H1 (cell line): ENCODE data around the gene LOXHD1. TPM values are rescaled to one million over a fixed set of nuclear protein-coding genes. Genes with fewer than 3 reads are reported as not detected.

Source experiments
- CTCF ChIA-PET: fragments of 300-600 bp; sonication (Branson Sonifier 250); formaldehyde crosslinking; loops from one replicate; lab custom pipeline; 2021; ENCODE audit not compliant: partially characterized antibody; lab: Charles Lee
- POLR2A ChIA-PET: fragments of 300-600 bp; sonication (Branson Sonifier 250); formaldehyde crosslinking; loops from one replicate; lab custom pipeline; 2021; ENCODE audit warnings: inconsistent platforms; ENCODE audit not compliant: partially characterized antibody; lab: Charles Lee
- DNase-seq, 2 experiments: peaks; one replicate each; pipeline versions ENCODE4 v3.0.0 to v3.0.0-alpha.2; 2010 to 2022; ENCODE audit warnings: low spot score in 2 of 2, low read depth in 1 of 2, mixed read lengths in 1 of 2
- FAIRE-seq: peaks from 2 replicates; lab custom pipeline; 2011; peaks lifted over from hg19 to GRCh38; lab: Jason Lieb, UNC
- H2AFZ ChIP-seq: 2 replicates; pipeline ENCODE4 v1.8.1; 2012; ENCODE audit warnings: low read length, inconsistent platforms
- H2AK5ac ChIP-seq: 2 replicates; pipeline ENCODE4 v1.6.1; 2013; ENCODE audit warnings: low read depth, low read length
- H2BK120ac ChIP-seq: replicated peaks from 2 replicates; pipeline ENCODE3; 2013; ENCODE audit warnings: low read depth, low read length, inconsistent platforms
- H2BK12ac ChIP-seq: 2 replicates; pipeline ENCODE4 v1.6.1; 2013; ENCODE audit warnings: low read depth, low read length
- H2BK15ac ChIP-seq: 2 replicates; pipeline ENCODE4 v1.6.1; 2013; ENCODE audit warnings: low read length
- H2BK20ac ChIP-seq: 2 replicates; pipeline ENCODE4 v1.6.1; 2013; ENCODE audit warnings: low read length
- H2BK5ac ChIP-seq: 2 replicates; pipeline ENCODE4 v1.6.1; 2013; ENCODE audit warnings: low read depth, low read length
- H3K14ac ChIP-seq: 2 replicates; pipeline ENCODE4 v1.6.1; 2013; ENCODE audit warnings: inconsistent platforms; ENCODE audit not compliant: insufficient read length
- H3K18ac ChIP-seq: 2 replicates; pipeline ENCODE4 v1.6.1; 2013; ENCODE audit warnings: low read length; ENCODE audit errors: extremely low read depth
- H3K23ac ChIP-seq: 2 replicates; pipeline ENCODE4 v1.6.1; 2013; ENCODE audit warnings: inconsistent platforms; ENCODE audit not compliant: insufficient read length
- H3K23me2 ChIP-seq: 2 replicates; pipeline ENCODE4 v1.6.1; 2013; ENCODE audit warnings: low read depth, low read length
- H3K27ac ChIP-seq: 2 replicates; pipeline ENCODE4 v1.6.1; 2011; ENCODE audit warnings: low read depth, low read length, inconsistent platforms
- H3K27me3 ChIP-seq, 4 experiments: replicated peaks in 1 of 4; 1 replicate in 1 of 4; 2 replicates in 3 of 4; pipeline versions ENCODE4 v1.6.1 to v1.8.1; 2011 to 2013; ENCODE audit warnings: low read length in 3 of 4, mild to moderate bottlenecking in 3 of 4, inconsistent platforms in 2 of 4, mixed read lengths in 2 of 4, moderate library complexity in 1 of 4; ENCODE audit not compliant: control insufficient read depth in 3 of 4, insufficient read depth in 3 of 4; ENCODE audit errors: extremely low read depth in 1 of 4
- H3K36me3 ChIP-seq, 4 experiments: 2 replicates each; pipeline versions ENCODE4 v1.6.1 to v1.8.1; 2011 to 2013; ENCODE audit warnings: mild to moderate bottlenecking in 4 of 4, low read length in 3 of 4, moderate library complexity in 2 of 4, control low read depth in 1 of 4, inconsistent platforms in 1 of 4; ENCODE audit not compliant: insufficient read depth in 4 of 4, control insufficient read depth in 2 of 4
- H3K4ac ChIP-seq: replicated peaks from 2 replicates; pipeline ENCODE3; 2013; ENCODE audit warnings: low read length, low read depth, mixed read lengths, inconsistent platforms; ENCODE audit not compliant: insufficient read length
- H3K4me1 ChIP-seq, 4 experiments: replicated peaks in 1 of 4; 1 replicate in 1 of 4; 2 replicates in 3 of 4; pipeline versions ENCODE4 v1.6.1 to v1.8.1; 2011 to 2013; ENCODE audit warnings: low read length in 3 of 4, inconsistent platforms in 2 of 4, mixed read lengths in 1 of 4; ENCODE audit not compliant: insufficient read depth in 4 of 4, control insufficient read depth in 3 of 4
- H3K4me2 ChIP-seq, 2 experiments: 2 replicates each; pipeline versions ENCODE4 v1.6.1 to v1.8.1; 2011 to 2013; ENCODE audit warnings: low read depth in 2 of 2, low read length in 2 of 2, control low read depth in 1 of 2, inconsistent platforms in 1 of 2, mild to moderate bottlenecking in 1 of 2; ENCODE audit not compliant: insufficient read depth in 1 of 2
- H3K4me3 ChIP-seq, 4 experiments: fragments of 200-600, 300-600 bp in 1 of 4; sonication (generic), shearing (Covaris generic), sonication (Bioruptor Twin) in 1 of 4; 2 replicates each; pipeline versions ENCODE4 v1.5.1 to v1.8.1; 2011 to 2016; ENCODE audit warnings: low read length in 4 of 4, low read depth in 3 of 4, control low read depth in 2 of 4, inconsistent platforms in 2 of 4, mild to moderate bottlenecking in 2 of 4, mixed read lengths in 1 of 4, moderate library complexity in 1 of 4; ENCODE audit not compliant: insufficient read depth in 2 of 4; ENCODE audit errors: extremely low read depth in 1 of 4
- H3K56ac ChIP-seq: replicated peaks from 2 replicates; pipeline ENCODE3; 2013; ENCODE audit warnings: low read depth, mild to moderate bottlenecking, mixed read lengths, low read length, inconsistent platforms; ENCODE audit not compliant: insufficient read length
- H3K79me1 ChIP-seq: 2 replicates; pipeline ENCODE4 v1.6.1; 2013; ENCODE audit warnings: low read depth, low read length, control low read depth
- H3K79me2 ChIP-seq, 2 experiments: 2 replicates each; pipeline versions ENCODE4 v1.6.1 to v1.8.1; 2012 to 2013; ENCODE audit warnings: low read length in 2 of 2, mild to moderate bottlenecking in 2 of 2, inconsistent platforms in 1 of 2; ENCODE audit not compliant: insufficient read depth in 2 of 2, control insufficient read depth in 1 of 2
- H3K9ac ChIP-seq, 4 experiments: replicated peaks in 1 of 4; 1 replicate in 1 of 4; 2 replicates in 3 of 4; pipeline versions ENCODE4 v1.6.1 to v1.8.1; 2011 to 2013; ENCODE audit warnings: low read depth in 3 of 4, low read length in 3 of 4, control low read depth in 2 of 4, mild to moderate bottlenecking in 2 of 4, moderate library complexity in 2 of 4, inconsistent platforms in 1 of 4; ENCODE audit errors: extremely low read depth in 1 of 4
- H3K9me3 ChIP-seq, 2 experiments: 2 replicates each; pipeline versions ENCODE4 v1.6.1 to v1.8.1; 2012 to 2013; ENCODE audit warnings: mild to moderate bottlenecking in 2 of 2, moderate library complexity in 2 of 2, control low read depth in 1 of 2, inconsistent platforms in 1 of 2, low read depth in 1 of 2, low read length in 1 of 2, mixed read lengths in 1 of 2; ENCODE audit not compliant: insufficient read depth in 2 of 2
- H4K20me1 ChIP-seq, 2 experiments: replicated peaks in 1 of 2; 2 replicates each; pipeline versions ENCODE3 to v1.8.1; 2011 to 2013; ENCODE audit warnings: inconsistent platforms in 2 of 2, low read length in 2 of 2, mild to moderate bottlenecking in 1 of 2; ENCODE audit not compliant: insufficient read depth in 2 of 2, control insufficient read depth in 1 of 2
- H4K5ac ChIP-seq: 2 replicates; pipeline ENCODE4 v1.6.1; 2013; ENCODE audit warnings: low read length, low read depth, mixed read lengths, inconsistent platforms; ENCODE audit not compliant: insufficient read length
- H4K8ac ChIP-seq: 2 replicates; pipeline ENCODE4 v1.8.0; 2013; ENCODE audit warnings: mild to moderate bottlenecking, moderate library complexity, low read length, inconsistent platforms; ENCODE audit not compliant: insufficient read depth; ENCODE audit errors: extremely low read depth
- H4K91ac ChIP-seq: replicated peaks from 2 replicates; pipeline ENCODE3; 2013; ENCODE audit warnings: low read length, mixed read lengths, inconsistent platforms; ENCODE audit not compliant: insufficient read length
- BRCA1 ChIP-seq: IDR thresholded peaks from 2 replicates; pipeline ENCODE4 v1.6.1; 2012; ENCODE audit warnings: low read depth, low read length, improper control_type of control experiment
- FOSL1 ChIP-seq: IDR thresholded peaks from 2 replicates; pipeline ENCODE4 v1.6.1; 2011; ENCODE audit warnings: mild to moderate bottlenecking, low read depth, low read length, moderate library complexity; ENCODE audit not compliant: insufficient read depth
- KDM1A ChIP-seq: fragments of 200-600, 300-600 bp; sonication (generic); IDR thresholded peaks from 2 replicates; pipeline ENCODE4 v1.7.1; 2016; ENCODE audit warnings: mild to moderate bottlenecking, low read length, borderline replicate concordance
- TAF1 ChIP-seq: IDR thresholded peaks from 2 replicates; pipeline ENCODE4 v1.6.1; 2011; ENCODE audit warnings: mild to moderate bottlenecking, low read depth, low read length
- WGBS, 2 experiments: shearing (Covaris generic) in 1 of 2; methylation state at CpG; one replicate each; pipeline versions ENCODE4 v1.1.6 to v1.1.7; 2013 to 2015; ENCODE audit warnings: low lambda C conversion rate in 2 of 2, mixed read lengths in 2 of 2, inconsistent platforms in 1 of 2, low coverage in 1 of 2, missing lambda C conversion rate in 1 of 2; ENCODE audit not compliant: insufficient replicate concordance in 2 of 2, insufficient coverage in 1 of 2, insufficient read length in 1 of 2; ENCODE audit errors: extremely low coverage in 1 of 2, missing lambda C conversion rate in 1 of 2; 5-methylcytosine and 5-hydroxymethylcytosine counted together
- polyA plus RNA-seq, 7 experiments: library from polyadenylated mRNA; depleted of rRNA in 3 of 7; stranded (reverse) in 5 of 7; unstranded in 2 of 7; fragments of >200 nt in 5 of 7; fragments of 200-250 nt in 2 of 7; gene quantifications; 1 replicate in 5 of 7; 2 replicates in 1 of 7; 4 replicates in 1 of 7; pipeline versions ENCODE4 v1.2.1 to v1.2.3, GENCODE V29; 2011 to 2013; ENCODE audit warnings: missing spikeins in 2 of 7, mixed read lengths in 2 of 7
- total RNA-seq: library from RNA; stranded (reverse); fragmentation: NEBNext Ultra II Directional; extraction: Animal tissue kit (Norgen Biotek cat#: 25700); gene quantifications from 2 replicates; pipeline ENCODE4 v1.2.1, GENCODE V29; 2021
- TF ChIP-seq, protein P1 (sequence below): IDR thresholded peaks from 2 replicates; pipeline ENCODE4 v1.6.1; 2012; ENCODE audit warnings: inconsistent platforms

The LOXHD1 gene
- total and polyA plus RNA-seq, 2 of the 8 experiments (the other 6 are each of a cell fraction or from before 2014, with no cell fraction given), result 0.02 TPM; not detected in 1

DNA sequence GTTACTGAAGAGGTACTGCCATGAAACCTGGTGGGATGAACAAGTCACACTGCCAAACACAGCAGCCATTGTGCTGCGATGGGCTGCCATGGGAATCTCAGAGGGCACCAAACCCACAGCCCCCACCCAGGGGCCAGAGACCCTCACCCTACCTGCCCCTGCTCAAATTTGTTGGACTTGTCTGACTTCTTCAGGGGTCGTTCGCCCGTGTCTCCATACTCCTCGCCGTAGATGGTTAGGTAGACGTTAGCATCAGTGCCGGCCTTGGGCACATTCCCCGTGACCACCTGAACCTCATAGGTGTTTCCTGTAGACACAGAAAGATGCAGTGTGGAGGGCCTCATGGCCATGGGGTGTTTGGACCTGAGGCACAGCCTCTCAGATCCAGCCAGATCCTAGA is 97.7 kb downstream of the LOXHD1 start:
- Histone ChIP-seq H2BK12ac (no peak overlapping the region), H3K4me2 (no peak overlapping the region), H3K36me3 (no peaks in the 10 kb centered on the region), H3K56ac (no peak overlapping the region), H2BK15ac (no peak overlapping the region), H4K5ac (no peak overlapping the region), H4K8ac (no peak overlapping the region), H3K27ac (no peak overlapping the region), H3K4me3 (no peak overlapping the region), H3K4ac (no peak overlapping the region), H3K18ac (no peak overlapping the region), H3K4me1 (peaks cover 2 to 7% (median 5%) of the 10 kb centered on the region in 4 experiments; a peak in 6 of 7 replicates), H4K20me1 (no peaks in the 10 kb centered on the region), H3K23me2 (no peaks in the 10 kb centered on the region), H3K14ac (no peak overlapping the region), H2BK120ac (no peak overlapping the region), H2BK5ac (no peak overlapping the region), H3K79me1 (no peaks in the 10 kb centered on the region), H4K91ac (no peak overlapping the region), H2AFZ (no peak overlapping the region), H3K23ac (no peak overlapping the region), H2BK20ac (no peak overlapping the region), H3K79me2 (no peaks in the 10 kb centered on the region), H2AK5ac (no peak overlapping the region), H3K9ac (no peak overlapping the region), H3K27me3 (no peaks in the 10 kb centered on the region), H3K9me3 (no peaks in the 10 kb centered on the region)
- TF ChIP-seq KDM1A (no peak), TAF1 (no peak), FOSL1 (no peak), BRCA1 (no peak)
- TF ChIP-seq, protein P1, sequence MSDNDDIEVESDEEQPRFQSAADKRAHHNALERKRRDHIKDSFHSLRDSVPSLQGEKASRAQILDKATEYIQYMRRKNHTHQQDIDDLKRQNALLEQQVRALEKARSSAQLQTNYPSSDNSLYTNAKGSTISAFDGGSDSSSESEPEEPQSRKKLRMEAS, result no peak
- CTCF ChIA-PET, result interaction anchor here (0.6 kb wide), 1 partner anchor 141 kb away, joined by 6 read pairs; no protein-coding TSS in a partner anchor
- DNase-seq, result peak in 1 of 2 experiments; percentile 19
- POLR2A ChIA-PET, result no interaction called here
- 97% methylated on average over 9 of the region's 9 CpGs; no CpG with 5 or more reads in 1 of the 2 experiments for WGBS, 2 experiments
- FAIRE-seq, result no peak
